Transverse colon (tissue), 4 donors: ENCODE data around the gene RPRD1A.

ENCODE experiments used
- CTCF ChIP-seq, 5 experiments: fragments of 200-600 bp in 3 of 5; fragments of 450-650 bp in 2 of 5; sonication (generic) in 3 of 5; IDR thresholded peaks; 1 replicate in 2 of 5; 2 replicates in 3 of 5; pipeline ENCODE4 v1.5.1; 2016 to 2017; ENCODE audit warnings: antibody characterized with exemption in 5 of 5, inconsistent platforms in 3 of 5, mild to moderate bottlenecking in 2 of 5, moderate library complexity in 1 of 5
- EP300 ChIP-seq: sonication (generic); formaldehyde crosslinking; IDR thresholded peaks from one replicate; pipeline ENCODE4 v1.6.1; 2017; ENCODE audit warnings: antibody characterized with exemption, low read depth
- POLR2A ChIP-seq: fragments of 450-650 bp; IDR thresholded peaks from one replicate; pipeline ENCODE4 v1.6.1; 2016; ENCODE audit warnings: antibody characterized with exemption, mild to moderate bottlenecking, moderate library complexity
- POLR2AphosphoS5 ChIP-seq, 3 donors: sonication (generic); formaldehyde crosslinking; IDR thresholded peaks; one replicate each; pipeline ENCODE4 v1.6.1; 2016; ENCODE audit warnings: antibody characterized with exemption in 3 of 3

GRCh38 chr18:36109737-36110136 is 42.4 kb upstream of the RPRD1A start:
- no peak for TF ChIP-seq POLR2A
- no peak for TF ChIP-seq EP300
- TF ChIP-seq CTCF (IDR thresholded peaks at IDR 0.05), result no peak
- no peak for TF ChIP-seq POLR2AphosphoS5 (IDR thresholded peaks at IDR 0.05)
